Endothelial cell of umbilical vein (primary cell): Measurements from ENCODE around the gene UBR4. TPM values are rescaled to one million over a fixed set of nuclear protein-coding genes. Genes with fewer than 3 reads are reported as not detected.

Experiments used
- BruUV-seq: library from RNA; stranded (reverse); fragments of 400-500 nt; replicated peaks from 2 replicates; lab custom pipeline; 2021; lab: Mats Ljungman, UMichigan
- CTCF ChIA-PET: fragments of 300-600, 350-600 bp; sonication (Branson Sonifier 250); formaldehyde crosslinking; loops from one replicate; lab custom pipeline; 2021; ENCODE audit warnings: antibody characterized with exemption, inconsistent platforms; lab: Charles Lee
- POLR2A ChIA-PET: fragments of 300-600, 350-600 bp; sonication (Branson Sonifier 250); formaldehyde crosslinking; loops from one replicate; lab custom pipeline; 2021; ENCODE audit warnings: antibody characterized with exemption, inconsistent platforms; lab: Charles Lee
- DNase-seq: peaks from one replicate; pipeline ENCODE4 v3.0.0-alpha.2; 2011; ENCODE audit warnings: low read depth, low spot score
- FAIRE-seq: peaks from 2 replicates; lab custom pipeline; 2011; peaks lifted over from hg19 to GRCh38; lab: Jason Lieb, UNC
- H2AFZ ChIP-seq: 2 replicates; pipeline ENCODE4 v1.6.0; 2012; ENCODE audit warnings: low read depth, low read length, control low read depth, inconsistent platforms
- H3K27ac ChIP-seq: 2 replicates; pipeline ENCODE4 v1.5.1; 2011; ENCODE audit warnings: low read depth, mild to moderate bottlenecking, control low read depth, low read length, moderate library complexity; ENCODE audit not compliant: insufficient read depth
- H3K27me3 ChIP-seq, 2 experiments: 2 replicates each; pipeline versions ENCODE4 v1.6.0 to v1.6.1; 2011; ENCODE audit warnings: low read length in 2 of 2, mixed read lengths in 1 of 2; ENCODE audit not compliant: control insufficient read depth in 2 of 2, insufficient read depth in 2 of 2
- H3K36me3 ChIP-seq, 2 experiments: 2 replicates in 1 of 2; 3 replicates in 1 of 2; pipeline ENCODE4 v1.5.1; 2011; ENCODE audit warnings: low read length in 2 of 2, mild to moderate bottlenecking in 1 of 2, moderate library complexity in 1 of 2; ENCODE audit not compliant: control insufficient read depth in 2 of 2, insufficient read depth in 2 of 2; ENCODE audit errors: extremely low read depth in 1 of 2
- H3K4me1 ChIP-seq: 3 replicates; pipeline ENCODE4 v1.5.1; 2011; ENCODE audit warnings: mild to moderate bottlenecking, low read length; ENCODE audit not compliant: control insufficient read depth, insufficient read depth; ENCODE audit errors: extremely low read depth
- H3K4me2 ChIP-seq: 2 replicates; pipeline ENCODE4 v1.6.1; 2011; ENCODE audit warnings: low read length, control low read depth, mixed read lengths; ENCODE audit not compliant: insufficient read depth
- H3K4me3 ChIP-seq, 3 experiments: fragments of 200-600 bp in 1 of 3; sonication (generic), shearing (Covaris generic) in 1 of 3; replicated peaks in 1 of 3; 2 replicates each; pipeline ENCODE4 v1.5.1; 2011 to 2016; ENCODE audit warnings: control low read depth in 3 of 3, low read length in 3 of 3, mild to moderate bottlenecking in 2 of 3, inconsistent platforms in 1 of 3, low read depth in 1 of 3, moderate library complexity in 1 of 3; ENCODE audit not compliant: insufficient read depth in 1 of 3
- H3K79me2 ChIP-seq: 2 replicates; pipeline ENCODE4 v1.6.0; 2012; ENCODE audit warnings: low read length, inconsistent platforms; ENCODE audit not compliant: control insufficient read depth, insufficient read depth
- H3K9ac ChIP-seq: replicated peaks from 2 replicates; pipeline ENCODE3; 2011; ENCODE audit warnings: low read length, control low read depth; ENCODE audit not compliant: insufficient read depth; ENCODE audit errors: extremely low read depth
- H3K9me1 ChIP-seq: replicated peaks from 3 replicates; pipeline ENCODE4 v1.6.0; 2011; ENCODE audit warnings: mild to moderate bottlenecking, low read length; ENCODE audit not compliant: control insufficient read depth, insufficient read depth; ENCODE audit errors: extremely low read depth
- H3K9me3 ChIP-seq: replicated peaks from 2 replicates; pipeline ENCODE4 v1.5.1; 2012; ENCODE audit warnings: low read length, inconsistent platforms; ENCODE audit not compliant: control insufficient read depth, insufficient read depth
- H4K20me1 ChIP-seq: replicated peaks from 2 replicates; pipeline ENCODE3; 2011; ENCODE audit warnings: mild to moderate bottlenecking, low read length; ENCODE audit not compliant: control insufficient read depth, insufficient read depth; ENCODE audit errors: extremely low read depth
- CTCF ChIP-seq, 2 donors: IDR thresholded peaks; 1 replicate in 1 of 2; 2 replicates in 1 of 2; pipeline ENCODE4 v1.5.1; 2011; ENCODE audit warnings: low read length in 2 of 2, mild to moderate bottlenecking in 2 of 2, moderate library complexity in 2 of 2, control low read depth in 1 of 2, inconsistent platforms in 1 of 2, low read depth in 1 of 2; ENCODE audit not compliant: insufficient read depth in 1 of 2; ENCODE audit errors: extremely low read depth in 1 of 2
- EZH2 ChIP-seq: IDR thresholded peaks from 2 replicates; pipeline ENCODE4 v1.6.1; 2012; ENCODE audit warnings: borderline replicate concordance, low read depth, mild to moderate bottlenecking, moderate library complexity, low read length, inconsistent platforms; ENCODE audit not compliant: severe bottlenecking
- FOS ChIP-seq: IDR thresholded peaks from 2 replicates; pipeline ENCODE4 v1.6.1; 2011; ENCODE audit warnings: mild to moderate bottlenecking, low read length, moderate library complexity, borderline replicate concordance; ENCODE audit not compliant: insufficient read depth
- GATA2 ChIP-seq: IDR thresholded peaks from 2 replicates; pipeline ENCODE4 v1.7.0; 2011; ENCODE audit warnings: low read depth, mild to moderate bottlenecking, moderate library complexity, mixed read lengths, low read length; ENCODE audit not compliant: insufficient read length, insufficient read depth
- JUN ChIP-seq: IDR thresholded peaks from 2 replicates; pipeline ENCODE4 v1.6.1; 2011; ENCODE audit warnings: borderline replicate concordance, low read depth; ENCODE audit not compliant: insufficient read length, insufficient read depth
- MYC ChIP-seq: IDR thresholded peaks from one replicate; pipeline ENCODE4 v1.6.1; 2011; ENCODE audit warnings: mild to moderate bottlenecking, low read depth, low read length
- POLR2A ChIP-seq: IDR thresholded peaks from 2 replicates; pipeline ENCODE4 v1.6.1; 2012; ENCODE audit warnings: low read depth, mild to moderate bottlenecking, control low read depth, low read length
- POLR2AphosphoS5 ChIP-seq: IDR thresholded peaks from 2 replicates; pipeline ENCODE4 v1.6.1; 2012; ENCODE audit warnings: low read depth, mild to moderate bottlenecking, control low read depth, low read length, moderate library complexity; ENCODE audit not compliant: insufficient read depth
- dilution Hi-C: fragments of 300-500 bp; cut with MboI; formaldehyde crosslinking; loops from one replicate; pipeline ENCODE4 v1.15.0; 2019; ENCODE audit warnings: low sequenced_read_pairs; ENCODE audit not compliant: extremely low pct_ligation_motif_present
- intact Hi-C: fragments of 100-400 bp; cut with micrococcal nuclease; formaldehyde crosslinking; loops from one replicate; pipeline ENCODE4 v1.10.0; 2022
- polyA plus RNA-seq, 4 experiments: library from polyadenylated mRNA; depleted of rRNA in 3 of 4; stranded (reverse) in 3 of 4; unstranded in 1 of 4; fragments of >200 nt; gene quantifications; 2 replicates each; pipeline versions ENCODE4 v1.2.1 to v1.2.3, GENCODE V29; 2011 to 2012; ENCODE audit warnings: missing spikeins in 1 of 4
- total RNA-seq: library from RNA; stranded (reverse); gene quantifications from 2 replicates; pipeline ENCODE4 v1.2.3, GENCODE V29; 2021
- TF ChIP-seq, protein P1 (sequence below): IDR thresholded peaks from 2 replicates; pipeline ENCODE4 v1.6.1; 2011; ENCODE audit not compliant: insufficient read depth, insufficient read length

The UBR4 gene
- total and polyA plus RNA-seq, 2 donors (not counting 3 experiments of a cell fraction or from before 2014, with no cell fraction given) = 125 to 150 TPM

- no peaks in the 10 kb centered on the region for H4K20me1 ChIP-seq
- no peak overlapping the region for H3K4me3 ChIP-seq
- DNase-seq = no peak
- H3K27ac ChIP-seq = no peak overlapping the region
- dilution Hi-C loops = no loop called here
- H3K9me1 ChIP-seq = no peaks in the 10 kb centered on the region
- BruUV-seq = no TSS peak
- H2AFZ ChIP-seq = no peak overlapping the region
- ChIA-PET CTCF (interaction anchor here (1.0 kb wide), 1 partner anchor 13 kb away, joined by 3 read pairs; no protein-coding TSS in a partner anchor), POLR2A (no interaction called here)
- no peak for FAIRE-seq
- H3K27me3 ChIP-seq = no peaks in the 10 kb centered on the region
- H3K9me3 ChIP-seq = no peaks in the 10 kb centered on the region
- peaks cover 38 to 47% of the 10 kb centered on the region in 2 experiments for H3K36me3 ChIP-seq
- TF ChIP-seq JUN (no peak), FOS (no peak), POLR2A (no peak), CTCF (IDR thresholded peaks at IDR 0.05; ENCODE audit: extremely low read depth in 1 of 2, insufficient read depth in 1 of 2, low read depth in 1 of 2, low read length in 2 of 2) (no peak), EZH2 (no peak), GATA2 (no peak), POLR2AphosphoS5 (no peak), MYC (no peak)
- TF ChIP-seq, protein P1, sequence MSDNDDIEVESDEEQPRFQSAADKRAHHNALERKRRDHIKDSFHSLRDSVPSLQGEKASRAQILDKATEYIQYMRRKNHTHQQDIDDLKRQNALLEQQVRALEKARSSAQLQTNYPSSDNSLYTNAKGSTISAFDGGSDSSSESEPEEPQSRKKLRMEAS = no peak
- no peak overlapping the region for H3K4me2 ChIP-seq
- no peak overlapping the region for H3K9ac ChIP-seq
- H3K79me2 ChIP-seq = no peaks in the 10 kb centered on the region
- no peaks in the 10 kb centered on the region for H3K4me1 ChIP-seq
- intact Hi-C loops = no loop called here
These were observed 71.7 kb downstream of the UBR4 start for GRCh38 chr1:19138331-19138730.
